Glomerular visceral epithelial cell (primary cell): ENCODE measurements around the gene ZFP42.
A peak's percentile ranks its signal among the peaks of the same experiment; 100 is the strongest.
"Not testable (repeated sequence)": the region's sequence is repeated elsewhere in the genome, so short reads cannot be mapped to it uniquely, and the experiment has no call there.

Experiments used
- DNase-seq: peaks from one replicate; pipeline ENCODE4 v3.0.0-alpha.2; 2016; ENCODE audit errors: extremely low spot score

ZFP42 gene

GRCh38 chr4:187995322-187996207 is at the start of gene ZFP42:
Gene ZFP42, plus strand, starts transcription at chr4:187995771. Its CDS starts 7,037 bp downstream, at chr4:188002808.
- DNase-seq: no peak

DNA sequence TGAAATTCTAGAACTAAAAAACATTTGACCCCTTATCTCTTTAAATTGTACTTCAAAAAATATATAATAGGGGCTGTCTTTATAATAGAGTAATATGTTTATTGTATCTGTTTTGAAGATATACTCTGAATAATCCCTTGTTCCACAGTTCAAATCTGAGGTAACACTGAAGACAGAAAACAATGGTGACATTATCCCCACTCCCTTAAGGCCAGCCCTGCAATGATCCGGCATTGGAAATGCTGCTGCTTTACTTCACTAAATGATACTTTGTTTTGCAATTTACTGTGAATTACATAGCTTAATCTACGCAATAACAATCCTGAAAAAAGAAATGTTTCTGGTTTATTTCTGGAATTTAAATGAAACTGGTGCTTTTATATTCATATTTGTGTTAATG is 34.4 kb upstream of the ZFP42 start:
- DNase-seq: no peak

GRCh38 chr4:187961961-187962360 is 33.6 kb upstream of the ZFP42 start:
- no peak for DNase-seq

GRCh38 chr4:187962926-187963325 is 32.6 kb upstream of the ZFP42 start:
- DNase-seq: no peak

GRCh38 chr4:187965726-187966125 is 29.8 kb upstream of the ZFP42 start:
- DNase-seq: no peak

- DNase-seq: no peak
Measured at GRCh38 chr4:187972135-187972534, 23.4 kb upstream of the ZFP42 start.

GRCh38 chr4:187983746-187984145 is 11.8 kb upstream of the ZFP42 start:
- DNase-seq: no peak

- DNase-seq: no peak
Measured at GRCh38 chr4:187992971-187993370, 2.6 kb upstream of the ZFP42 start.

DNA sequence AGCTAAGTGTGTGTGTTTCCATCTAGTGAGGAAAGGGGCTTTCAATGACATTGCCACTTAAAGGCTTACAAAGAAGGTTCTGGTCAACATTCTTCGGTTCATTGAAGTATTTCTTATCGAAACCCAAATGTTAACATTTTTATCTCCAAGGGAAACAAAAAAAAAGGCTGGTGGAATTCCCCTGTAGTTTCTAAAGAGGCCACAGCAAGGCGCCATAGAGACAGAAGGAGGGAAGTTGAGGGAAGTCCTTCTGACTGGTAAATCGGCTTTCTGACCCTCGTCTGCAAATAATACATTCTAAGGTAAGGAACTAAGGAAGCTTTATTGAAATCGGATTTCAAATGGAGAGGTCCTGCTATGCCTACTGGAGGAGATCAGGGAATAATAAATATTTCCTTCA is 1.7 kb upstream of the ZFP42 start:
- no peak for DNase-seq

DNA sequence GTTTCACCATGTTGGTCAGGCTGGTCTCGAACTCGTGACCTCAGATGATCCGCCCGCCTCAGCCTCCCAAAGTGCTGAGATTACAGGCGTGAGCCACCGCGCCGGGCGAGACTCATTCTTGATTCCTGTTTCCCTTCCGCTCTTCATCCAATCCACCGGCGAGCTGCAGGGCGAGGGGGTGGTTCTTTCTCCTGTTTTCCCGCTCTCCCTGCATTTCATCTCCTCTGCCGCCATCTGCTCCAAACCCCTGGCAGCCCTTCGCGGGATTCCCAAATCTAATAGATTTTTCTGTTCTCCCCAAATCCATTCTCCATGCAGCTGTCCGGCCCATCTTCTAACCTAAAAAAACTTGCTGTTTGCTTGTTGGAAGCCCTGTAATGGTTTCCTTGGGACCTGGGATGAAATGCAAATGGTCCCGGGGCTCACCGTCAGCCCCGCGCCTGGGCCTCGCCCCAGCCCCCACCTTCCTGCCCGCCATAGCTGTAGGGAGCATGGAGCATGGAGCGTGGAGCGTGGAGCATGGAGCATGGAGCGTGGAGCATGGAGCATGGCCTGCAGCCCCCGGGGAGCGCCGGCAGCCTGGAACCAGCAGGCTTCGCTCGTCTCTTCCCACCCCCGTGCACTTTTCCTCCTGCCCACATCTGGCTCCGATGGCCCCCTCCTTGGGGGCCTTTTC is 1.1 kb downstream of the ZFP42 start:
- no peak for DNase-seq

- DNase-seq: not testable (repeated sequence)
Measured at GRCh38 chr4:187997991-187998390, 2.4 kb downstream of the ZFP42 start.

DNA sequence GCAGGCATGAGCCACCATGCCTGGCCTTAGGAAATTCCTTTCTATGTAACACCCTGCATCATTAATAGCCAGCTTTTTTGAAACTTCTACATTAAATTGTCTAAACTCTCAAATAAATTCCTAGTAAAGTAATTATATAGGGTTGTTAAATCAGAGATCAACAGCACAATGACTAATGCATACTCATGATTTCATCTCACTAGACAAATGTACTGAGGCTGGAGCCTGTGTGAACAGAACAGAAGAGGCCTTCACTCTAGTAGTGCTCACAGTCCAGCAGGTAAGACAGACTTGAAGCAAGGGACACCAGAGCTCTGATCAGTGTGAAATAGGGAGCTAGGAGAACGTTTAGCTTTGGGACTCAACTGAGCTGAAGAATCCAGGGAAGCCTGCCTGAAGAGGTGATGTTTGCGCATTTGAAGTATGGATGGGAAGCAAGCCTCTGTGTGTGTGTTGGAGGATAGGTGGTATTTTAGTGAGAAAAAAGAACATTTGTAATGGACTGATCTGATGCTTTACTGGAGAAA is 3.9 kb downstream of the ZFP42 start:
- DNase-seq: no peak

DNA sequence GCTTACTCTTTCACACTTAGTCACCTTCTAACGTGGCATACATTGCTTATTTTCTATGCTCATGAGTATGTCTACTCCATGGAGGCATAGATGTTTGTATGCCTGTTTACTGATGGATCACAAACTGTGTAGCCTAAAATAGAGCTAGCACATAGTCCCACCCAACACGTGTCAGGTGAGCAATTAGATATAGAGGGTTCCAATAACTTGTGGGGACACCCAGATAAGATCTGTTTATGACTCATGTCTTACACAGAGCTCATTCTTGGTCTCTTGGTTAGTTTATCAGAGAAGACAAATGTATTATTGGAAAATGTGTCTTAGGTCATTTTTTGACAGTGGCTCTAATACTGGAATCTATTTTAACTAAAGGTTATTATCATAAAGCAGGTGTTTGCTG is 6.8 kb downstream of the ZFP42 start:
- DNase-seq: no peak

- DNase-seq: no peak
Measured at GRCh38 chr4:188002751-188003150, 7.2 kb downstream of the ZFP42 start.

DNA sequence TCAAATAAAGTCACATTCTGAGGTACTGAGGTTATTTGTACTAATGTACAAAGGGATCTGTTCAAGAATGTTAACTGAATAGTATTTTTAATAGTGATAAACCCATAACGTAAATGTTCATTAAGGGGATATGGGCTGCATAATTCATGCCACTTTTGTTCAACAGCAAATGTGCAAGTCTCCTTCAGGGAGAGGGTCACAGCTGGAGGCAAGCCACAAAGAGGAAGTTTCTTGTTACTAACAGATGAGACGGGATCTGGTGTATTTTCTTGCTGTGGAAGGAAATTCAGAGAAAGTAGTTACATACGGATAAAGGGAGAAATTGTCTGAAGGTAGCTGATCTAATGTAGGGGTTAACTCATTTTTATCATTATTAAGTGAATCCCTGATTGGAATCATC is 10.0 kb downstream of the ZFP42 start:
- DNase-seq: no peak

DNA sequence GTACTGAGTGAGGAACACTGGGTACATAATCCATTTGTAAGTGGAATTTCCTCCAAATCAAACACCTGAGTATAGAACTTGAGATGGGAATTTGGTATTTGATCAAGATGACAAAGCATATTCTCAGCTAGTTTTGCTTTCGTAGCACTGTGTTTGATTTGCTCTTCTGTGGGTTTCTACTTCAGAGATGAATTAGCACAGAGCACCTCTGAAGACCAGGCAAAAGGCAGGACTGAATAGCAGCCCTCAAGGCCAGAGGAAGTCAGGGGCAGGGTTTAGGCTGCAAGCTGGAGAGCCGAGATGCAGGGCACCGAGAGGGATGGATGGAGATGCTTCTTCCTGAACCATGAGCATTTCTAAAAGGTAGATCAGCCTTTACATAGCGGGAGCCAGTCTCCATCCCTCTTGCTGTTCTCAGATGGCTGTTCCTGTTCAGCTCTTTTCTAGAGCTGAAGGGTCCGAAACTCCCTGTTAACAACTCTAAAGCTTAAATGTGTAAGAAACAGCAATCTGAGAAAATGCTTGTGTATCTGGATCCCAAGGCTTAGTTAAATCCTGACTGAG is 10.8 kb downstream of the ZFP42 start:
- no peak for DNase-seq

DNA sequence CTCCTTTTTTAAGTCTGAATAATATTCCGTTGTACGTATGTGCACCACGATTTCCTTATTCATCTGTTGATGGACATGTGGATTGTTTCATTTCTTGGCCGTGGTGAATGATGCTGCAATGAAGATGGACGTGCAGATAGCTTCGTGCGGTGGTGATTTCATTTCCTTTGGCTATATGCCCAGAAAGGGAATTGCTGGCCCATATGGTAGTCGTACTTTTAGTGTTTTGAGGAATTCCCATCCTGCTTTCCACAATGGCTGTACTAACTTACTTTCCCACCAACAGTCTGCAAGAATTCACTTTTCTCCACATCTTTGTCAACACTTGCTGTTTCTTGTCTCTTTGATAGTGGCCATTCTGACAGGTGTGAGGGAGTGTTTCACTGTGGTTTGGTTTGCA is 12.8 kb downstream of the ZFP42 start:
- DNase-seq: peak; percentile 28

DNA sequence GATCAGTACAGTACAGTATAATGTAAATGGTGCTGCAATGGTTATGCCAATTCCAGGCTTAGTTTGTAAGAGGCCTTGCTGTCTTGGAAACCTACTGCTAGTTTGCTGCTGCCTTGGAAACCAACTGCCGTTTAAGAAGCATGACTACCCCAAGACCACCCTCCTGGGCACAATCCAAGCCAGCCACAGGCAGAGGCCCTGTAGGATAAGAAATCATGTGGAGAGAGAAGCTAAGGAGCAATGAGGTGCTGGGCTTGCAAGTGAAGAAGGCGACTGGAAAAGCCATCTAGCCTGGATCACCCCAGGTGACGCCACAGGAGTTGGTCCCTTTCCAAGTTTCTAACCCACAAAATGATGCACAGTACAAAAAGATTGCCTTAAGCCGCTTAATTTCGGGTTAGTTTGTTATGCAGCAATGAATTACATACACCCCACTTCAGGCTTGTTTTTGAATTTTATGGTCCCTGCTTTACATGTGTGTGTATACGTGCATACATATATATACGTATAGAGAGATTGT is 16.9 kb downstream of the ZFP42 start:
- DNase-seq: no peak

DNA sequence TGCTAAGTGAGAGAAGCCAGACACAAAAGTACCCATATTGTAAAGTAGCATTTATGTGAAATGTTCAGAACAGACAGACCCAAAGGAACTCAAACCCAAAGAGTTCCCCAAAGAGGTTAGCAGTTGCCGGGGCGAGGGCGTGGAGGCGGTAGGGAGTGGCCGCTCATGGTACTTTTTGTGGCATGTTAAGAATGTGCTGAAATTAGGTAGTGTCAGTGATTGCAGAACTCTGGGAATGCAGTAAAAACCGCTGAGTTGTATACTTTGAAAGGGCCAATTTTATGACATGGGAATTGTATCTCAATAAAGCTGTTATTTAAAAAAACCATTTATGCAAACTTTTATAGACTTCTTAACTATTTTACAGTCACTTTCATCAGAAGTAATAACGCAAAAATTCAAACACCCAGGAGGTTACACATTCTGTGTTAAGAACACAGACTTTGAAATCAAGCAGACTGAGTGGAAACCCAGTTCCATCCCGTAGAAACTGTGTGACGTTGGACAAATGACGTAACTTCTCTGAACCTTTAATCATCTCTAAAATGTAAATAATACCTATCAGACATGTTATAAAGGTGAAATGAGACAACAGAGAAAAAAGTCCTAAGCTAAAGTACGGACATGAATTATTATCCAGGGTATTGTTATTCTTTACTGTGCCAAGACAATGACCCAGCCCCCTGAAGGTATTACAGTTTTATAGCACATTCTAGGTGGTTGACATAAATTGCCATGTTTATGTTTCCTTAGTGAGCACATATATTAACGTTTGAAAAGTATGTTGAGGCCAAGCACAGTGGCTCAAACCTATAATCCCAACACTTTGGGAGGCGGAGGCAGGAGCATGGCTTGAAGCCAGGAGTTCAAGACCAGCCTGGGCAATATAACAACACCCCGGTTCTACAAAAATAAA is 19.7 kb downstream of the ZFP42 start:
- DNase-seq: no peak

GRCh38 chr4:188016754-188017153 is 21.2 kb downstream of the ZFP42 start:
- no peak for DNase-seq

GRCh38 chr4:188018262-188018661 is 22.7 kb downstream of the ZFP42 start:
- no peak for DNase-seq
